ENCODE results near the gene GRB10.
A peak's percentile ranks its signal among the peaks of the same experiment; 100 is the strongest.
"Not testable (repeated sequence)": the region's sequence is repeated elsewhere in the genome, so short reads cannot be mapped to it uniquely, and the experiment has no call there.

Gene GRB10

DNA sequence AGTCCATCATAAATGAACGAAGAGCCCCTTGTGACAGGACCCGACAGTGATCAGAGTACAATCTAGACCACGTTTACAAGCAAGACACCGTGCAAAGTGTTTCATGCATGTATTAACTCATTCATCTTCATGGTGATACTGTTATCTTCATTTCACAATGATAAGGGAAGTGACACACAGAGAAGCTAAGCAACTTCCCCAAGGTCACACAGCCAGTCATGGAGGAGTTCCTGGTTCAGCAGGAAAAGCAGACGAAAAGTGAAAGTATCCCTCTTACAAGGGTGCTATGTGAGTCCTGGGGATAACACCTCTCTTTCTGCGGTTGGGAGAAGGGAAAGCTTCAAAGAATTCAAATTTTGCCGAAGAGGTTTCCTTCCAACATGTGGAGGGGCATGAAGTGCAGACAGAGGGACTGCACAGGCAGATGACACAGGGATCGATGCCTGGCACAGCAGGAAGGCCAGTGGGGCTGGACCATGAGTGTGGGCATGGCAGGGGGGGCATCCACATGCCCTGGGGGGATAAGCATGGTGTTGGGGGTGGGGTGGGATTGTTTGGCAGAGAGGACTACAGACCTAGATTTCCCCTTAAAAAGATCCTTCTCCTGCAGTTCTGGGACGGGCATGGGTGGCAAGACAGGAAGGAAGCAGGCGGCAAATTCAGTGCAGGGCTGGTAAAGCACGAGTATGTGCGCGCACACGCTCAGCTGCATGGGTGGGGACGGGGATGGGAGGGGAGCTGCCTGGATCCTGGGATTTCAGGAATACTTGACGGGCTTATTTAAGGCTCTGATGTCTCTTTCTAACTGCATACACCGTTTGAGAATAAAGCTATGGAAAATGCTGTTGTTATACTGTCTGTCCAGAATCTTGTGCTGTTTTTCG lies 184.0 kb downstream of the GRB10 start:
- DNase-seq, result no peak

DNA sequence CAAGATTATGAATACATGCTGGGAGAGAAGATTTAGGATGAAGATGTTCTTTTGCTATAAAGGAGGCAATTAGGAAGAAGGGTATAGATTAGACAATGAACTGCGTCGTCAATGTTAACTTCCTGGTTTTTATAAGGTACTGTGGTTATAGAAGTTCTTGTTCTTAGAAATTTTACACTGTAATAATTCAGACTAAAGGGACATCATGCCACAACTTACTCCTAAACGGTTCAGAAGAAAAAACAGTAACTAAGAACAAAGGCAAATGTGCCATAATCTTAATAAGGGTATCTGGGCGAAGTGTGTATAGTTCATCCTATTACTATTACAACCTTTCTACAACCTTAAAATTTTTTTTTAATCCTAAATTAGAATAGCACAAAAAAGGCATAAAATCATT lies 186.2 kb downstream of the GRB10 start:
- no peak for DNase-seq

DNA sequence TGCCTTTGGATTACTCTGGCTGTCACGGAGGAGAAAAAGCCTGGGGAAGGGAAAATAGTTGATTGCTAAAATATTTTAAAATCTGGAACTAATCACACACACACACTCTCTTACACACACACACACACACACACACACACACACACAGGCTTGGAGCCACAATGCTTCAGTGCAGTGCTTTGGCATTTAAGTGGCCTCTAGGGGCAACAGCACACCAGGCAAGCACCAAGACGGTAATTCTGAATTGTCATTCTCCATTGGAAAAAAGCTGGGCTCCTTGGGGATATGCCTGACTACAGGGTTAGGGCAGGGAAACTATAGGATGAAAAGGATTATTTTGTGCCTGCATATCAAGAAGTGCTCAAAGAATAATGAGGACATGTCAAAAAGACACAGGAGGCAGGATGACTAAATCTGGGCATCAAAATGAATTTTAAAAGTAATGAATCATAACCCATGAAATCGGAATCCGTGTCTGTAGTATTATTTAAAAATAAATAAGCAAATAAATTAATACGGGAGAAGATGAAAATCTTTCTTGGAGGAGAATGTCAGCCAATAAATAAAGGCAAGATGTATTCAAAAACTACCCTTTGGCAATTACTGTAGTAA lies 187.1 kb downstream of the GRB10 start:
- peak; percentile 30 for DNase-seq

DNA sequence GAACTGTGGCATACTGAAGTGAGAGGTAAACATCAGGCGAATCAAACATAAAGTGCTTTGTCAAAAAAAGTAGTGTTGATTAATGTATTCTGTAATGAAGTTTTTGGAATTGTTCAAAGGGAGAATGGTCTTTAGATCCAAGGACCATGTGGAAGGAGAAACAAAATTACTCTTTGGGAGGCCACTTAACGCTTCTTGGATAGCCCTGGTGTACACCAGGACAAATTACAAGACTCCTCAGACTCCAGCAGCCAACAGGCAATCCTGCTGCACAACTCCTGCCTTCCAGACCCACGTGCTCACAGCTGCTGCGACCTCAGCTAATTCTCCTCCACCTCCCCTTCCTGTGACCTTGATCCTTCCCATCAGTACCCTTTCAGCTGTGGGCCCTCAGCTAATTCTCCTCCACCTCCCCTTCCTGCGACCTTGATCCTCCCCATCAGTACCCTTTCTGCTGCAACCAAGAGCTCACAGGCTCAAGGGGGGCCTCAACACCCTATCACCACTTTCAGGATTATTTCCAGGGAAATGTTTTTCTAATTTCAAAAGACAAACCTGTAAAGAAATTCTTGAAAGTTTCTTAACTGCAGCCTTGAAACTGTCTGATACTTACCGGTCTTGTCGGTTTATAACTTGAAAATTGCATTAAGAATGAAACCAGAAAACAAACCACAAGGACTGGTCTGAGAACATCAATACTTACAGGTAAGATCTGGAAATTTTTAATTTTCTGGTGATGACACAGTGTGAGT lies 187.8 kb downstream of the GRB10 start:
- no peak for DNase-seq

DNA sequence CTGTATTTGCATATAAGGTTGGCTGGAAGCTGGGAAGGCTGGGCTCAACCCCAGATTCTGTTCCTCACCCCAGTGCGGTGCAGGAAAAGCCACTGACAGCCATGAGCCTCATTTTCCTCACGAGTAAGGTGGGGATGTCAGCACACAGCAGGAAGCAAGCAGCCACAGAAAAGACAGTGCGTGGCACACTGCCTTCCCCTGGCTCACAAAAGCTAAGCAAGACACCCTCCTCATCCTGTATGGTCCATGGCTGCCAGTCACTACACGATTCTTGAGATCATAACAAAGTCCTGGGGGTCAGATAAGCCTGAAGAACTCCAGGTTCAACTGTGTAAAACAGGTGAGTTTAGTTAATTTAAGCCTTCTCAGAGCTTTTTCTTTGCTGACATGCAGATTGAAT lies 188.6 kb downstream of the GRB10 start:
- no peak for DNase-seq

DNA sequence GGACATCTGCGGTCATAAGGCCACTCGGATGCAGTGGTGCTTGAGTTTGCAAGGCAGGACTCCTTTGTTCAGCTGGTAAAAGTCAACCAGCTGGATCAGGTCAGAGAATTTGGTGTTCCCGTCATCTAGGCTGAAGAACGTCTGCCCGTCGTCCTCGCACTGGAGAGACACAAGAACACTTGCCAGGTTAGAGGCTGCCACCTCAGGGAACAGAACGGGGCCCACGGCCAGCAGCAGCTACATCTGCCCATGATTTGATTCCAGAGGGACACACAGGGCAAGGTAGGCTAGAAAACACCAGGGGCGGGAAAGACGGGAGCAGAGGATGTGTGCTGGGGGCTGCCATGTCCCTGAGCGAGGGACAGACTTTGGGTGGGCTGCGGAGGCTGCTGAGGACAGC lies 189.8 kb downstream of the GRB10 start:
- DNase-seq, result no peak

DNA sequence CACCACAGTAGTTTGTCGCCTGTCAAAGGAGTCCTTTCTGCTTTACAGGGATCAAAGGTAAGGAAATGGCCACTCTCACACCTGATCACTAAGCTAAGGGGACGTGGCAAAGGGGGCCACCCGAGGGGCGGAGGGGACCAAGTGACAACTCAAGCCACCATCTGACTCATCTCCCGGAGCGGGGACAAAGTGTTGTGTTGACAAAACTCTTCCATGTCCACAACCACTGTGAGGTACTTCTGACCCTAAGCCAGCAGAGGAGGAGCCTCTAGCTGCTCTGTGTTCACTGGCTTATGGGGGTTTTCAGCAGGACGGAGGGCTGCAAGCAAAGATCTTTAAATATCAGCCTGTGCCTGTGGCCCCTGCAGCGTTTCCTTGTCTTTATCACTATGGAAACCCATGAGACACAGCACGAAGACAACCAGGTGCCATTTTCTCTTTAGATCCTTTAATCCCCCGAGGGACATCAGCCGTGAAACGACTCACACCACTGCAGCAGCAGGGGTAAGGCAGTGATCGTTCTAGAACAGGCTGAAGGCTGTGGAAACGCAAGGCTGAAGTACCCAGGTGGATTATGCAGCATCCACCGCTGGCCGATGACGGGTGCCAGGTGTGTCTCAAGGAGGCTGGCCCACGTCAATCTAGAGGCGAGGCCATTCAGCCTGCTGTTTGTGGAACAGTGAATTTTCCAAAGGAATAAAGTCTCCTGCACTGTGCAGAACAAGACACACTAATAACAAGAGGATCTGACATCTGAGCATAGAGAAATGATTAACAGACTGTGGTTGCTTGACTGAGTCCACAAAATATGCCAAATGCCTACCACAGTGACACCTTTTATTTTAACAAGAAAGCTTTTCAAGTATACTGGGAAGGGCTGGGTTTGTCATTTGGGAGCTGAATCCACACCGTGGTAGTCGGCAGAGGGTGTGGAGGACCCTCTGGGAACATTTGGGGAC lies 190.9 kb downstream of the GRB10 start:
- DNase-seq, result peak; percentile 13

DNA sequence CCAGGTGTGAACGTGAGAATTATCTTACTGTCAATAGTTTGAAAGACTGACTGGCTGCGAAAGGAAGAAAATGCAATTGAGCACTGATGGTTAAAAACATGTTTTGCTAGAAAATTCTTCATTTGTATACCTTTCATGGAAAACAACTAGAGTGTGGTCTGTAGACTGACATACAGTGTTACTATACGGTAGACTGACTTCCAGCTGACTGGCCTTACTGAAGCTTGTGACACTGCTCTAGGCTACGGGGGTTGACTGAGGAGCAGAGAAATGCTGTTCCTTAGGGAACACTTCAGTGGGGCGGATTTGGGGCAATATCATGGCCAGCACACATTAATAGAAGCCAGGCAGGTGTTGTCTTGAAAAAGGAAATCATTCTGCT lies 191.6 kb downstream of the GRB10 start:
- DNase-seq, result no peak

DNA sequence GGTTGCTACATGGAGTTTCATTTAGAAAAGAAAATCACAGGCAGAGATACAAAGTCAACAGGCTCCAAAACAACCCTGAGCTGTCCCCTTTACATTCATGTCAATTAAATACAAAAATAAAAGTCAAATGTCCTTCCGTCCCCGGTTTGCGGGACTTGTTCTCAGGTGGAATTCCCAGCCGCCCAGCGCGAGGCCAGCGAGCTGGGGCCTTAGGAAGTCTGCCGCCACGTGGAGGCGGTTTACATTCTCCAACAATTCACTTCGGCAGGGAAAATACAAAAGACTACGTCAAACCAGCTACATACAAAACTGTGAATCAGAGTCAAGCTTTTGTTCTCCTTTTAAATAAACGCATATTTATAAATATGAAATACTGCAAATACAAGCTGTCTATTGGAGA lies 192.2 kb downstream of the GRB10 start:
- DNase-seq, result no peak

DNA sequence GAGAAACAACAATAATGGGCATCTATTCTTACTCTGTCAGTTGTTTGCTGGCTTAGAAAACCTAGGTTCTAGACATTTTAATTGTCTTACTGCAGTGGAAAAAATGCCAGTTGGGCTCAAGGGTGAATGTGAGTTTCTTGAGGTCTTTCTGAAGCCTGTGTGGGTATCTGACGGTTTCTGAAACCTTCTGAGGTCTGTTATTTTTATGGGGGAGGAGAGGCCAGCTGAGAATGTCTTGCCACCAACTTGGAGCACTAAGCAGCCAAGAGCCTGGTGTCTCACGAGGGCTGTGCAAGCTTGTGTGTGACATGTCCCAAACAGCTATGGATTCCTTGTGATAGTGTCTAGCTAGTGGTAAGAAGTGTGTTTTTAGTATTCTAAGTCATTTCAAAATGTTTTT lies 193.3 kb downstream of the GRB10 start:
- no peak for DNase-seq

DNA sequence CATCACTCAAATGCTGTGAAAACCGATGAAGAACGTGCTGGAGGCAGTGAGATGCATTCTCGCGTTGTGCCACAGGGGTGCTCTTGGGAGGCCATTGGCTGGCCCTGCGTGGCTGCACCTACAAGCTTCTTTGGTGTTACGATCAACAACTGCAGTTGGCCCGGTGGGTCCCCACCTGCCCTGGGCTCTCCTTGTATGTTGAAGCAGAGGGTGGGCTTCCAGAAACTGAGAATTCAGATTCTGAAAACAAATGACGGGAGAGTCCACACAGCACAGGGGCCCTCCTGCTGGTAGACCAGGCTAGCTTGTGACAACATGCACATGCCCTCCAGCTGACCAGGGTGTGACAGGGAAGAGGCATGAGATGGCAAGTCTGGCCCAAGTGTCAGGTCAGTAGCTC lies 193.8 kb downstream of the GRB10 start:
- no peak for DNase-seq

DNA sequence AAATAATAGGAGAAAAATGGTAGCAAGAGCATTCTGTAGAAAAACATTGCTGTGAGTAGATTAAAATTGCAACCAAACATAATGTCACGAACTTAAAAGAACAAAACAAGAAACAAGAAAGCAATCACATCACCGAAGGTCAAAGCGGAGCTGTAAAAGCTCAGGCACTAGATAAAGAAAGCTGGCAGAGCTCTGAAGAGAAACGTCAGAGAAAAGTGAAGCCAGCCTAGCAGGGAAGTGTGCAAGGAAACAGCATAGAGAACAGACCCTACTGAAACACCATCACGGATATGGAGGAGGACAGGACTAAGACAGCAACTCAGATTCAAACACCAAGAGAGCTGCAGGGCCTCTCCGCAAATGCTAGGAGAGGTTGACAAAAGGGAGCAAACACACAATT lies 195.0 kb downstream of the GRB10 start:
- no peak for DNase-seq

DNA sequence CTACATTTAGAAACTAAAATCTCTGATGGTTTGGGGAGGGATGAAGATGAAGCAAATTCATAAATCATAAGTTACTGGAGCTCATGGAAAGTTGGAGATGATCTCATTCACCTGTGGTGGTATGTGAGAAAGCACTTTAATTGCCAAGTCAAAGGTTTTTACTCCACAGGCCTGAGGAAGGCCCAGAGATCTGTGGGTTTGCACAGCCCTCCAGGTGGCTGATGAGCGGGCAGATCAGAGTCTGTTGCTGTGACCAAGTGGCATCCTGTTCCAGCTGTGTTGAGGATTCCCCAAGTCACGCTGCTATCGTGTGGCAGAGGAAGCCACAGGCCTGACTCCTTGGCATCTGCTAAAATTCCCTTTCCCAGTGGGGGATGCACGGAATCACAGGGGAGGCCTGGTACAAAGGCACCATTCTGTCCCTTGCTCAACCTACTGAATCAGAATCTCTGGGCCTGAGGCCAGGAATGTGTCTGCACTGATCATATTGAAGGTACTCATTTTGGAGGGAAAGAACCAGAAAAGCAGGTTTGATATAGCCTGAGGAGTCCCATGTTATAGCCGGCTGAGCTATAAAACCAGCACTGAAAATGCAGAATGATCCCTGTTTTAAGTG lies 197.8 kb downstream of the GRB10 start:
- no peak for DNase-seq

DNA sequence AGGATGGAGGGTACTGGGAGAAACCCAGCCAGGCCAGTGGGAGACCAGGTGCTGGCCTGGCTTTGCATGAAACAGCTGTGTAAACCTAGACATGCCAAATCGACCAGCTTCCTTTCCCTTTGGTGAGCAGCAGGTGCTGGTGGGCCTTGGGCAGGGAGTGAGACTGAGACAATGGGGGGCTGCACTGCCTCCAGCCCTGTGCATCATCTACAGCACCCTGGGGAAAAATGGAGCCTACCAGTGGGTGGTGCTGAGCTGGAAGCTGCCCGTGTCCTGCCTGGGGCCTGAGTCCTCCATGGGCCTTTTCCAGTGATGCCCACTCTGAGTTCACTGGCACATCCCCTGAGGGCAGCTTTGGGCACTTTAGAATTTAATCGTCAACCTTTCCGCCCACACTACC lies 198.3 kb downstream of the GRB10 start:
- no peak for DNase-seq

DNA sequence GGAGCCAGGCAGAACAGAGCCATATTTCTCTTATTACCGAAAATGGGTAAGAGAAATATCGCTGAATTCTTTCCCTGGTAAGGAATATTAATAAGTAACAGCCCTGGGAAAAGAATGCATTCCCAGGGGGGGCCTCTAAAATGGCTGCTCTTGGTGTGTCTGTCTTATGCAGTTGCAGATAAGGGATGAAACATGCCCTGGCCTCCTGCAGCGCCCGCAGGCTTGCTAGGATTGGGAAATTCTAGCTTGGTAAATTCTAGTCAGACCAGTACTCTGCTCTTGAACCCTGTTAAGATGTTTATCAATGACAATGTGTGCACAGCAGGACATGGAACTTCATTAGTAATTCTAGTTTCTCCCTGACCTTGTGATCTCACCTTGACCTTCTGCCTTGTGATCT lies 199.4 kb downstream of the GRB10 start:
- DNase-seq, result not testable (repeated sequence)

DNA sequence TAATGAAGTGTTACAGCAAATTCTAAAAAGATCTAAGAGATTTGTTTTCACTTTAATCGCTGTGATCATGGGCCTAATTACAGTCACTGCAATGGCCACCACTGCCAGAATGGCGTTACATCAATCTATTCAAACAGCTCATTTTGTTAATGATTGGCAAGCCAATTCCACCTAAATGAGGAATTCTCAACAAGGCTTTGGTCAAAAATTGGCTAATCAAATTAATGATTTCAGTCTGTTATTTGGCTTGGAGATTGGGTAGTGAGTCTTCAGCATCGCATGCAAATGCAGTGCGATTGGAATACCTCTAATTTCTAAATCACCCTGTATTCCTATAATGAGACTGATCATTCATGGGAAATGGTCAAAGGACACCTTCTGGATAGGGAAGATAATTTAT lies 200.4 kb downstream of the GRB10 start:
- DNase-seq, result not testable (repeated sequence)

DNA sequence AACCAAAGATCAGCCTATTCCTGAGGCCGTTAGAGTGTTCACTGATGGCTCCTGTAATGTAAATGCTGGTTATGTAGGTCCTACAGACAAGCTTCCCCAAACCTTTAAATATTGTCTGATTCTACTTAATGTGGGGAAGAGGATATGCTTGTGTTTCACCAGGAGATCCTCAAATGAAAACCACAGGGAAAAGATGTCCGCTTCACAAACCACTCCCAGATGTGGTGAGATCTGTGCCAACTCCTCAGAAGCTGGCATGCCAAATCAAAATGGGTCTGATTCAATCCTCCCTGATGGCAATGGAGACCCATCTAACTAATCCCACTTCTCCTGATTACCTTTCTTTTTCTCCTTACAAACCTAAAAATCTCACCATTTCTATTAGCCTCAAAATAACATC lies 202.0 kb downstream of the GRB10 start:
- not testable (repeated sequence) for DNase-seq

DNA sequence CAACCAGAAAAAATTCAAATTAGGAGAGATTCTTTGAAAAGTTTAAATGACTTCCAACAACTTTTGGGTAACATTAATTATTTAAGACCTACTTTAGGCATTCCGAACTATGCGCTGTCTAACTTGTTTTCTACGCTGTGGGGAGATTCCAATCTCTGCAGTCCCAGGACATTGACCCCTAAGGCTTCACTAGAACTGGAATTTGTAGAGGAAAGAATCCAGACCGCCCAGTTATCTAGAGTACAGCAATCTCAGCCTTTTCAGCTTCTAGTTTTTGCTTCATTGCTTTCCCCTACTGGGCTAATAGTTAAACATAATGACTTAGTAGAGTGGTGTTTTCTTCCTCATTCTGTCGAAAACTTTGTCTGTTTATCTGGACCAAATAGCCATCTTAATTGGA lies 202.6 kb downstream of the GRB10 start:
- no peak for DNase-seq

DNA sequence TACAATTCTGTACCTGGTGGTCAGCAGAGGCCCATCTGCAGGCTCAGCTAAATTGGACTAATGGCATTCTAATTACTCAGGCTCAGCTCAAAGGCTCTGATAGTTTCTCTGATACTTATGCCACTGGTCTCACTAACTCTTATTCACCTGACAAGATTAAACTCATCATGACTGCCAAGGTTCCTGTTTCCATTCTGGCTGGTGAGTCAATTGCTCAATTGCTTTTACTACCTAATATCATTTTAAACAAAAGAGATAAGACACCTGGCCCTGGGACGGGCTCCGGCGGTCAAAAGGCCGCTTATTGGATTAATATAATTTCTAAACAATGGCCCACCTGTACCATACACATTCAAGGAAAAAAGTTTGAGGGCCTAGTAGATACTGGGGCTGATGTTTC lies 204.6 kb downstream of the GRB10 start:
- not testable (repeated sequence) for DNase-seq

DNA sequence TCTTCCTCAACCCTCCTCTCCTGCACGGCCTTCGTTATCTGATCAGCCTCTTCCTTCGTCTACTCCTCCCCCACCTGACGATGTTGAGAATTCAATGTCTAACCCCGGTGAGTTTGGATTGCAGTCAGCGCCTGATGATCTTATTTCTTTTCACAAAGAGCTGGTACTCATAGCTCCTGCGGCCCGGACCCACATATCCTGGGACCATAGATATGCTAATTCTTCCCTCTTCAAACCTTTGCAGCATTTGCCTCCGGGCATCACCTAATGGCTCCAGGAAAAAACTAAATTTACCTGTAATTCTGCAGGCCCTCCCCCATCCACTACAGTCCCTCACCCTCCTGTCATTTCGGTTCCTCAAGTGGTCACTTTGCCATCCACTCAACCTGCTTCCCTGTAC lies 205.1 kb downstream of the GRB10 start:
- no peak for DNase-seq

DNA sequence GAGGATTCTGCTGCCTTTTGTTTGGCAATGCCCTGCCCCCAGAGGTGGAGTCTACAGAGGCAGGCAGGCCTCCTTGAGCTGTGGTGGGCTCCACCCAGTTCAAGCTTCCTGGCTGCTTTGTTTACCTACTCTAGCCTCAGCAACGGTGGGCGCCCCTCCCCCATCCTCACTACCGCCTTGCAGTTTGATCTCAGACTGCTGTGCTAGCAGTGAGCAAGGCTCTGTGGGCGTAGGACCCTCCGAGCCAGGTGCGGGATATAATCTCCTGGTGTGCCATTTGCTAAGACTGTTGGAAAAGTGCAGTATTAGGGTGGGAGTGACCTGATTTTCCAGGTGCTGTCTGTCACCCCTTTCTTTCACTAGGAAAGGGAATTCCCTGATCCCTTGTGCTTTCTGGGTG lies 206.3 kb downstream of the GRB10 start:
- DNase-seq, result not testable (repeated sequence)

DNA sequence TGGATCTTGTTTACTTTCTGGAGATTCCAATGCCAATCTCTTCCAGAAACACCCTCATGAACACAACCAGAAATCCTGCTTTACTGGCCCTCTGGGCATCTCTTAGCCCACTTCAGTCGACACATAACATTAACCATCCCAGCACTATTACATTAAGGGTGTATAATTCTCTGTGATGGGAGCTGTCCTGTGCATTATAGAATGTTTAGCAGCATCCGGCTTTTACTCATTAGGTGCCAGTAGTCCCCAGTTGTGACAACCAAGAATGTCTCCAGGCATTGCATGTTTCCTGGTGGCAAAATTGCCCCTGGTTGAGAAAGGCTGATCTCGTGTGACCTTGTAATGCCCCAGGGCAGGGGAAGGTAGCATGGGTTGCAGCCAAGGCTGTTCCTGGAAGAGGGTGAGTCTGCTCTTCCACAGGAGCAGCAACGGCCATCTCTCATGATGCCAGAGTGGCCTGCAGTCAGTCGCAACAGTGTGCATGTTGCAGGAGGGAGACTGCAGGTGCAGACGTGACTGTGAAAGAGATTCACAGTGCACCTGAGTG lies 214.9 kb downstream of the GRB10 start:
- no peak for DNase-seq

All from NCI-H2171 treated with DMSO at 0.1 percent for 48 hours (cell line).